Suprapubic skin (tissue), 3 donors: ENCODE measurements around the gene ITGA8.

ENCODE experiments used
- POLR2A ChIP-seq, 2 donors: fragments of 450-650 bp; IDR thresholded peaks; one replicate each; pipeline ENCODE4 v1.6.1; 2017; ENCODE audit warnings: antibody characterized with exemption in 2 of 2, mild to moderate bottlenecking in 2 of 2, moderate library complexity in 2 of 2
- TF ChIP-seq, protein P1 (sequence below), 2 donors: fragments of 200-600 bp in 1 of 2; fragments of 450-650 bp in 1 of 2; sonication (generic) in 1 of 2; IDR thresholded peaks; one replicate each; pipeline ENCODE4 v1.5.1; 2016 to 2019; ENCODE audit warnings: antibody characterized with exemption in 2 of 2, mild to moderate bottlenecking in 1 of 2, moderate library complexity in 1 of 2

DNA sequence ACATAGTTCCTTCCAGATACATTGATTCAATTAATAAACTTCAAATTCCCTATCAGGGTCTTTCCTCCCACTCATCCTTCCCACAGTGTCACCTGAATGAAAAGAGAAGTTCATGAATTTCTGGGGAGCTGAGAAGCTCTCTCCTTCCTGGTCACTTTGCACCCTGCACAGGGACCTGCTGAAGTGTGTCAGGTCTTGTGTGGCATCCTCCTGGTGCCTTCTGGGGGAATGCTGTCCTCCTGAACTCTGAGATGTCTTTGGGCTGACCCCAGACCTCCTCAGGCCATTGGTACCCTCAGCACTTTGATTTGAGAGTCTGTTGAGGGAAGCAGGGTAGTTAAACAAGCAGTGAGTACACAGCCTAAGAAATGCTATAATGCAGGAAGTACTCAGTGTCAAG, 39.5 kb upstream of the ITGA8 start:
- TF ChIP-seq, protein P1, sequence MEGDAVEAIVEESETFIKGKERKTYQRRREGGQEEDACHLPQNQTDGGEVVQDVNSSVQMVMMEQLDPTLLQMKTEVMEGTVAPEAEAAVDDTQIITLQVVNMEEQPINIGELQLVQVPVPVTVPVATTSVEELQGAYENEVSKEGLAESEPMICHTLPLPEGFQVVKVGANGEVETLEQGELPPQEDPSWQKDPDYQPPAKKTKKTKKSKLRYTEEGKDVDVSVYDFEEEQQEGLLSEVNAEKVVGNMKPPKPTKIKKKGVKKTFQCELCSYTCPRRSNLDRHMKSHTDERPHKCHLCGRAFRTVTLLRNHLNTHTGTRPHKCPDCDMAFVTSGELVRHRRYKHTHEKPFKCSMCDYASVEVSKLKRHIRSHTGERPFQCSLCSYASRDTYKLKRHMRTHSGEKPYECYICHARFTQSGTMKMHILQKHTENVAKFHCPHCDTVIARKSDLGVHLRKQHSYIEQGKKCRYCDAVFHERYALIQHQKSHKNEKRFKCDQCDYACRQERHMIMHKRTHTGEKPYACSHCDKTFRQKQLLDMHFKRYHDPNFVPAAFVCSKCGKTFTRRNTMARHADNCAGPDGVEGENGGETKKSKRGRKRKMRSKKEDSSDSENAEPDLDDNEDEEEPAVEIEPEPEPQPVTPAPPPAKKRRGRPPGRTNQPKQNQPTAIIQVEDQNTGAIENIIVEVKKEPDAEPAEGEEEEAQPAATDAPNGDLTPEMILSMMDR (IDR thresholded peaks at IDR 0.05) = no peak
- TF ChIP-seq POLR2A (IDR thresholded peaks at IDR 0.05) = no peak
